ENCODE data around the gene SEC14L6.

GRCh38 chr22:30555282-30556210 lies 9.0 kb upstream of the SEC14L6 start:
- TF ChIP-seq CTCF (IDR thresholded peaks at IDR 0.05 in 4 of 5, conservative IDR thresholded peaks at IDR 0.05 in 1 of 5) (no peak), POLR2A (IDR thresholded peaks at IDR 0.05) (no peak)
